HTR-8/SVneo (cell line): ENCODE results near the gene PPL.

Experiments
- DNase-seq: peaks from one replicate; pipeline ENCODE4 v3.0.0; 2011; ENCODE audit warnings: low spot score, mixed read lengths; ENCODE audit not compliant: insufficient read length
- FAIRE-seq: peaks from 2 replicates; lab custom pipeline; 2011; peaks lifted over from hg19 to GRCh38; lab: Jason Lieb, UNC

PPL gene

DNA sequence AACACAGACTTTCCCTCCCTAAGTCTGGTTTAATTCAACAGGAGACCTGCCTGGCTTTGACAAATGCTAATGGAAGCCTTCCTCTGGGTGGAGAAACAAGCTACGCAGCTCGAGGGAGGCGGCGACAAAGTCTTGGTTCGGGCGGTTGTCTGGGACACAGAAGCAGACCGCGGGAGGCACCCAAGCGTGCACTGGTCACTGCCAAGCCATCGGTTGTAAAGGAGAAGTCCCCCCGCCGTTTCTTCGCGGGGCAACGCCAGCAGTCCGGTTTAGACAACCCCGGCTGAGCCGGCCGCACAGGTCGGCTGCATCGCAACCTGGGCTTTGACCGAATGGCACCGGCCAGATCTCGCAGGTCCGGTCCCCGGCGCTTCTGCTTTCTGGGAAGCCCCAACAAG is 90.4 kb downstream of the PPL start:
- FAIRE-seq (no peak), DNase-seq (peak; percentile 32)

DNA sequence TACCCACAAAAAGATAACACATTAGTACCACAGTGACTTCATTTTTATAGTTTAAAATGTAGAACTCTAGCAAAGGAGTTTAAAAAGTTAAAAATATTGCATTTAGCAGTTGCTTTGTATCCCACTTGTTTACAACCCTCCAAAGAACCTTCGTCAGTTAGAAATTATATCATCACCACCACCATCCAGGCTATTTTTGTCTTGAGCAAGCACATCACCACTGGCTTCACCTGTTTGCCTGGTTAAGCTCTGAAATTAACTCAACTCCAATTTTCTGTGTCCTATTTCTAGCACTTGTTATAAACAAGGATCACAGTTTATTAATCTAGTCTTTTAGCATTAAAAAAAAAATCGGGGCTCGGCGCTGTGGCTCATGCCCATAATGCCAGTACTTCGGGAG is 96.0 kb downstream of the PPL start:
- no peak for FAIRE-seq
- DNase-seq = no peak

GRCh38 chr16:4839942-4840341 is 97.0 kb downstream of the PPL start:
- no peak for DNase-seq
- FAIRE-seq = no peak

DNA sequence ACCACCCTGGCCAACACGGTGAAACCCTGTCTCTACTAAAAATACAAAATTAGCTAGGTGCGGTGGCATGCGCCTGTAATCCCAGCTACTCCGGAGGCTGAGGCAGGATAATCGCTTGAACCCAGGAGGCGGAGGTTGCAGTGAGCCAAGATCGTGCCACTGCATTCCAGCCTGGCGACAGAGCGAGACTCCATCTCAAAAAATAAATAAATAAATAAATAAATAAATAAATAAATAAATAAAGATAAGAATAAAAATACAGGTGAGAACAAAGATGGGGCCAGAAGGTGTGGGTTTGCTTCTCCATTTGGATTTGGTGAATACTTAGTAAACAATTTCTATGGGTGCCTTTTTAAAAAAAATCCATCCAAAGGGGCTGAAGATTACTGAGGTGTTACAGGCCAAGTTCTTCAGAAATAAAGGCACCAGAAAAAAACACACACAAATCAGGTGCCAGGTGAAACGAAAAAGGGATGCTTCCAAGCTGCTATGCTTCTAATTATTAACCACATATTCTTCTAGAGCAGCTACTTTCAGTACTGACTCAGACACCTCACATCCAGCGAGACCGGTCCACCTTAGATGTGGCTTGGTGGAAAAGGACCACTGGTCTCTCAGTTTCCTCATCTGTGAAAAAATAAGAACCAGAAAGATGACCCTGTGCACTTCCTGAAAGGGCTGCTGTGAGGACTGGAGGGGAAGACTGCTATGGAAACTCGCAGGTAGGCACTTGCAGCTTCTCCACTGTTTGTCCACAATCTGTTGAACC is 99.0 kb downstream of the PPL start:
- no peak for FAIRE-seq
- no peak for DNase-seq

- no peak for FAIRE-seq
- DNase-seq = no peak
Measured at GRCh38 chr16:4836727-4837126, 100.2 kb downstream of the PPL start.

GRCh38 chr16:4833584-4833983 is 103.4 kb downstream of the PPL start:
- FAIRE-seq = no peak
- no peak for DNase-seq

GRCh38 chr16:4832698-4833343 is 104.1 kb downstream of the PPL start:
- FAIRE-seq (no peak), DNase-seq (no peak)
